ENCODE measurements around the gene SORCS2. TPM values are rescaled to one million over a fixed set of nuclear protein-coding genes. Genes with fewer than 3 reads are reported as not detected.
"Not testable (repeated sequence)": the region's sequence is repeated elsewhere in the genome, so short reads cannot be mapped to it uniquely, and the experiment has no call there.

SORCS2 gene
- polyA plus RNA-seq, 4 donors: 6.7 to 9.8 (median 8.7) TPM

- DNase-seq (ENCODE audit: low read depth in 4 of 4, low spot score in 3 of 4): no peak
Observed at GRCh38 chr4:7451800-7452199, 259.5 kb downstream of the SORCS2 start.

DNA sequence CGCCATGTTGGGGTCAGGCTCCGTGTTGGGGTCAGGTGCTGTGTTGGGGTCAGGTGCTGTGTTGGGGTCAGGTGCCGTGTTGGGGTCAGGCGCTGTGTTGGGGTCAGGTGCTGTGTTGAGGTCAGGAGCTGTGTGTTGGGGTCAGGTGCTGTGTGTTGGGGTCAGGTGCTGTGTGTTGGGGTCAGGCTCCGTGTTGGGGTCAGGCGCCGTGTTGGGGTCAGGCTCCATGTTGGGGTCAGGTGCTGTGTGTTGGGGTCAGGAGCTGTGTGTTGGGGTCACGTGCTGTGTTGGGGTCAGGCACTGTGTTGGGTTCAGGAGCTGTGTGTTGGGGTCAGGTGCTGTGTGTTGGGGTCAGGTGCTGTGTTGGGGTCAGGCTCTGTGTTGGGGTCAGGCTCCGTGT lies 260.5 kb downstream of the SORCS2 start:
- DNase-seq (ENCODE audit: low read depth in 4 of 4, low spot score in 3 of 4): not testable (repeated sequence)

GRCh38 chr4:7457201-7458065 lies 265.1 kb downstream of the SORCS2 start:
- no peak for DNase-seq (ENCODE audit: low read depth in 4 of 4, low spot score in 3 of 4)

GRCh38 chr4:7458066-7458425 lies 265.7 kb downstream of the SORCS2 start:
- DNase-seq (ENCODE audit: low read depth in 4 of 4, low spot score in 3 of 4): no peak

- DNase-seq (ENCODE audit: low read depth in 4 of 4, low spot score in 3 of 4): no peak
Observed at GRCh38 chr4:7458477-7458876, 266.1 kb downstream of the SORCS2 start.

DNA sequence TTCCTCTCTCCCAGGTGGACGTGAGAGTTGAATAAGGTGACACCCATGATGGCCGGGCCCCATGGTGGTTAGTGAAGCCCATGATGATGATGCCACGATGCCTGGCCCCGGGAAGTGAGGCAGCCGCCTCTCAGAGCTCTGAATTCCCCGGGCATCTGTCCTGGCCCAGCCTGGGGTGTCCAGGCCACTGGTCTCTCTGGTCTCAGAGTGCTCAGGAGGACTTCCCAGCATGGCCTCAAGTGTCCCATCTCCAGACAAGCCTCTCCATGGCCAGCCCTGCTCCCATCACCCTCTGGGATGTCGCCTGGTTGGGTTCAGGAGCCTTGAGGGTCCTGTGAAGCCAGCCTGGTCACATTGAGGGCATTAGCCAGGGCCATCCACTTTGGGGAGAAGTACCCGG lies 267.1 kb downstream of the SORCS2 start:
- no peak for DNase-seq (ENCODE audit: low read depth in 4 of 4, low spot score in 3 of 4)

- DNase-seq (ENCODE audit: low read depth in 4 of 4, low spot score in 3 of 4): peak in 2 of 4 donors; percentile 14 to 20
Observed at GRCh38 chr4:7460566-7460965, 268.2 kb downstream of the SORCS2 start.

DNA sequence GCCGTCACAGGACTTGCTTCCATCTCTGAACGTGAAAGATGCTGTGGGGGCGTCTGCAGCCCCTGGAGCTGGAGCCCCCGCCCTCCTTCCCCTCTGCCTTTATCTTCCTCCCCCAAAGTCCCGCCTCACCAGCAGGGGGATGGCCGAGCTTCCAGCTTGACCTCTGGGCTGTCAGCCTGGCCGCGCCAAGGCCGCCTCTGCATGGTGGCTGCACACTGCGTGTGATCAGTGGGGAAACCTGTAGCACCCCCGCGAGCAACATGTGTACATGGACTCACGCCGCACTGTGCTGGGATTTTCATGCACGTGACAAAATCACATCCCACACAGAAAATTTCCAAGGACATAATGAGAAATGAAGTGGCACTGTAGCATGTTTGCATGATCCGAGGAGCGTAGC lies 268.9 kb downstream of the SORCS2 start:
- DNase-seq (ENCODE audit: low read depth in 4 of 4, low spot score in 3 of 4): no peak

DNA sequence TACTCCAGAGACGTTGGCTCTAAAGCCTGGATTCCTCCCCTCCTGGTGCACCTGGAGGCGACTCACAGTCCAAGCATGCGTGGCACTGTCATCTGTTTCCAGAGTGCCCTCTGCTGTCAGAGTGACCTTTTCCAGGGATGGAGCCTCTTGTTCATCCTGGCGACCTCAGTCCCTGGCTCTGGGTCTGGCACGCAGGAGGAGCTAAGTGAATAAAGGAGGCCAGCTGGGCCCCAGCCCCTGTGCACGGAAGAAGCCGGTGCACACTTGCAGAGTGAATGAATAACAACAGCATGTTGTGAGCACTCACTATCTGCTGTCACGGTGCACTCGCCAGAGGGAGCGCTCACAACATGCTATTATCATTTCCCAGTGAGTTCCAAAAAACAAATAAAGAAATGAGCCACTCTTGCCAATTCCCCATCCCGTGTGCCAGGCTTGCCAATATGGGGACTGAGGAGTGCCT lies 270.2 kb downstream of the SORCS2 start:
- DNase-seq (ENCODE audit: low read depth in 4 of 4, low spot score in 3 of 4): no peak

GRCh38 chr4:7463566-7464258 lies 271.4 kb downstream of the SORCS2 start:
- no peak for DNase-seq (ENCODE audit: low read depth in 4 of 4, low spot score in 3 of 4)

DNA sequence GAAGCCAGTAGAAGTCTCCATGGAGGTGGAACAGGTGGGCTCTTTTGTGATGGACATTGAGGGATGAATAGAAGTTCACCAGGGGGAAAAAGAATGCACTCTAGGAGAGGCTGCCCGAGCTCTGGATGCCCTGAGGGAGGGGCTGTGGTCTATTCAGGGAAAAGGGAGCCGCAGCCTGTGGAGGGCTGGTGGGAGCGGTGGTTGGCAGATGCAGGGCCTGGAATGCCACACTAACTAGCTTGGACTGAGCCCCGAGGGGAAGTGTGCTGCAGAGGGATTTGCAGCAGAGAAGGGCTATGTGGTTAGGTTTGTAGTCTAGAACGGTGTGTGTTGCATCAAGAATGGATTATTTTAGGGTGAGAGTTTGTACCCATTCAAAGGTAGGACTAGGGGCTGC lies 271.9 kb downstream of the SORCS2 start:
- no peak for DNase-seq (ENCODE audit: low read depth in 4 of 4, low spot score in 3 of 4)

- DNase-seq (ENCODE audit: low read depth in 4 of 4, low spot score in 3 of 4): no peak
Observed at GRCh38 chr4:7465017-7465416, 272.7 kb downstream of the SORCS2 start.

DNA sequence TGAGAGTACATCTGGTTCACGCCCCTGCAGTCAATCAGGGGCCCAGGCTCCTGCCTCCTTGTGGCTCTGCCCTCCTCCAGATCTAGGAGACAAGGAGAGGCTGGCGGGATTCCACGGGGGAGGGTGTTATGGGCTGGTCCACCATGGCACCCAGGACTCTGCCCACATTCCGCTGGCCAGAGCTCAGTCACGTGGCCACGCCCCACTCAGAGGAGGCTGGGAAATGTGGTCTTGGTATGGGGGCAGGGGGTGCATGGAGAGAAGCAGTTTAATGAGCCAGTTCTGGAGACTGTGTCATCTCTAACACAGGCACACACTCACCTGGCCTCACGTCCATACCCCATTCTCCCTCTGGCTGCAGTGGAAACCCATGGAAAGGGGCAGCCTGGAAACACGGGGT lies 273.9 kb downstream of the SORCS2 start:
- no peak for DNase-seq (ENCODE audit: low read depth in 4 of 4, low spot score in 3 of 4)

- no peak for DNase-seq (ENCODE audit: low read depth in 4 of 4, low spot score in 3 of 4)
Observed at GRCh38 chr4:7466904-7467303, 274.6 kb downstream of the SORCS2 start.

GRCh38 chr4:7467471-7467870 lies 275.1 kb downstream of the SORCS2 start:
- DNase-seq (ENCODE audit: low read depth in 4 of 4, low spot score in 3 of 4): no peak

DNA sequence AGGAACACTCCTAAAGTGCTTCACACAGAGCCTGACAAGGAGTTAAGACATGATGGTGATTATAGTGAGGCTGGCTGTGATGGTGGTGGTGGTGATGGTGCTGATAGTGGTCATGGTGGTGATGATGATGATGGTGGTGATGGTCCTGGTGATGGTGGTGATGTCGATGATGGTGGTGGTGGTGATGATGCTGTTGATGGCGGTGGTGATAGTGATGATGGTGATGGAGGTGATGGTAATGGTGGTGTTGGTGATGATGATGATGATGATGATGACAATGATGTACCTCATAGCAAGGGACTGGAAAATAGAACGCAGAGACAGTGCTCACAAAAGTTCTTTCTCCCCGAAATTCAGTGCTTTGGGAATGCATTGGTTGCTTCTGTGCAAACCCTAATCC lies 276.7 kb downstream of the SORCS2 start:
- no peak for DNase-seq (ENCODE audit: low read depth in 4 of 4, low spot score in 3 of 4)

DNA sequence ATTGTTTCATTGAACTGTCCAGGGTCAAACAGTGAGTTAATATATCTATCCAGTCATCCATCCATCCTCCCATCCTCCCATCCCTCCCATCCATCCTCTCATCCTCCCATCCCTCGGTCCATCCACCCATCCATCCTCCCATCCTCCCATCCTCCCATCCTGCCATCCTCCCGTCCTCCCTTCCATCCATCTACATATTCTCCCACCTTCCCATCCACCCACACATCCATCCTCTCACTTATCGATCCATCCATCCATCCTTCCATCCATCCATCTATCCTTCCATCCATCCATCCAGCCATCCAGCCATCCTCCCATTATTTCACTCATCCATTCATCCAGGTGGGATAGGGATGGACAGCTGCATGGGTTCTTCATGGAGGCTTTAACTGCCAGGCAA lies 277.8 kb downstream of the SORCS2 start:
- no peak for DNase-seq (ENCODE audit: low read depth in 4 of 4, low spot score in 3 of 4)

DNA sequence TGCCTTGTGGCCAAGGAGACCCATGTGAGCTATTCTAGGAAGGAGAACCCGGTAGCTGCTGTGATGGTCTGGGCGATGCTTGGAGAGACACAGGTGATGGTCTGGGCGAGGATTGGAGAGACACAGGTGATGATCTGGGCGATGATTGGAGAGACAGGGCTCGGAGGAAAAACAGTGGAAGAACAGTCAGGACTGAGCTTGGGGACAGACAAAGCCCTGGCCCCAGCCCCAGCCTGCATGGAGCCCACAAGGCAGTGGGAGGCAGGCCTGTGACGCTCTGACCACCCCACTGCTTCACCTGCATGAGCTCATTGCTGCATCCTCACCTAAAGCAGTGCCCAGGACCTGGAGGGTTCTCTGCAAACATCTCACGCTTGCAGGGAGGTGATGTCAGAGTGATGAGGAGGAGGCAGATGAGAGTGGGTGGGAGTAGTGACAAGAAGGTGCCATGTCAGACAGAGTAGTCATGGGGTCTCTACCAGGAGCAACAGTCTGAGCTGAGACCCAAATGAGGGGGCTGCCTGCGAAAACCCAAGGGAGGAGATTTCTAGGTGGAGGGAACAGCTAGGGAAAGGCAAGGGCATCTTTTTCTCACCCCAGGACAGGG lies 278.3 kb downstream of the SORCS2 start:
- no peak for DNase-seq (ENCODE audit: low read depth in 4 of 4, low spot score in 3 of 4)

GRCh38 chr4:7472442-7473013 lies 280.2 kb downstream of the SORCS2 start:
- peak in 3 of 4 donors; percentile 16 to 31 (median 29) for DNase-seq (ENCODE audit: low read depth in 4 of 4, low spot score in 3 of 4)

GRCh38 chr4:7473081-7473480 lies 280.7 kb downstream of the SORCS2 start:
- DNase-seq (ENCODE audit: low read depth in 4 of 4, low spot score in 3 of 4): no peak

DNA sequence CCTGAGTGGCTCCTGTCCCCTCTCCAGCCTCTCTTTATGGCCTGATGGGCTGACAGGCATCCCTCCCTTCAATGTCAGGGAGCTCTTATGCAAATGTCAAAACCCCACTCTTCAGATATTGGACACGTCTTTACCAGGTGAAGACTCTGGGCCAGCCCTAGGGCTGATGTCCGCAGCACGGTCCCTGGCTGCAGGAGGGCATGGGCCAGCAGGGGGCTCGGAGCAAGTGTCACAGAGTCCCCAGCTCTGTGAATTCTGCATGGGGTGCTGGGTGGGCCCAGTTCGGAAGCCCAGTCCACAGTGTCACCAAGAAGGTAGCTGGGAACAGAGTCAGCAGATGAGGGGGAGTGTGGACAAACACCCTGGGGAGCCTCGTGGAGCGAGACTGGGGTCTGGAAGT lies 282.0 kb downstream of the SORCS2 start:
- DNase-seq (ENCODE audit: low read depth in 4 of 4, low spot score in 3 of 4): no peak
